Measurements from ENCODE around the gene PMEL.
"Not testable (repeated sequence)": the region's sequence is repeated elsewhere in the genome, so short reads cannot be mapped to it uniquely, and the experiment has no call there.

Gene PMEL

DNA sequence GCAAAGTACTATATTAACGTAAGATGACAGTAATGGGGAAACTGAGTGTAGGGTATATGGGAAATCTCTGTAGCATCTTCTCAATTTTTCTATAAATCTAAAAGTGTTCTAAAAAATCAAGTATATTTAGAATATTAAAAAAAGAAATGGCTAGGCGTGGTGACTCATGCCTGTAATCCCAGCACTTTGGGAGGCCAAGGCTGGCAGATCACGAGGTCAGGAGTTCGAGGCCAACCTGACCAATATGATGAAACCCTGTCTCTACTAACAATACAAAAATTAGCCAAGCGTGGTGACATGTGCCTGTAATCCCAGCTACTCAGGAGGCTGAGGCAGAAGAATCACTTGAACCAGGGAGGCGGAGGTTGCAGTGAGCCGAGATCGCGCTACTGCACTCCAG lies 42.2 kb downstream of the PMEL start:
- DNase-seq (ENCODE audit: low spot score): not testable (repeated sequence)

DNA sequence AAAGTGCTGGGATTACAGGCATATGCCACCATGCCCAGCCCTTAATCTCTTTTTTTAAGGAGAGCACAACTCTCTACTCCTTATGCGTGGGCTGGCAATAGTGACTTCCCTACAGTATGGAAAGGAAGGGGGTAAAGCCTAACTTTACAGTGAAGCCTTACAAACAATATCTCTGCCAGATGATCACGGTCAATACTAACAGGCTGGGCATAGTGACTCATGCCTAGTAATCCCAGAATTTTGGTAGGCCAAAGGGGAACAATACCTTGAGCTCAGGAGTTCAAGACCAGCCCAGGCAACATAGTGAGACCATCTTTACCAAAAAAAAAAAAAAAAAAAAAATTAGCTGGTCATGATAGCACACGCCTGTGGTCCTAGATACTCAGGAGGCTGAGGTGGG lies 43.7 kb downstream of the PMEL start:
- DNase-seq (ENCODE audit: low spot score): no peak

GRCh38 chr12:55919032-55919431 lies 46.8 kb downstream of the PMEL start:
- not testable (repeated sequence) for DNase-seq (ENCODE audit: low spot score)

- DNase-seq (ENCODE audit: low spot score): no peak
These were observed 50.4 kb downstream of the PMEL start for GRCh38 chr12:55915482-55915859.

- DNase-seq (ENCODE audit: low spot score): no peak
These were observed 52.9 kb downstream of the PMEL start for GRCh38 chr12:55912908-55913307.

GRCh38 chr12:55909513-55909884 lies 56.3 kb downstream of the PMEL start:
- DNase-seq (ENCODE audit: low spot score): no peak

GRCh38 chr12:55908726-55909512 lies 56.9 kb downstream of the PMEL start:
- no peak for DNase-seq (ENCODE audit: low spot score)

GRCh38 chr12:55906056-55906455 lies 59.8 kb downstream of the PMEL start:
- DNase-seq (ENCODE audit: low spot score): no peak

Data from LoVo (cell line).